DOHH2 (cell line): ENCODE results near the gene ACSS2.

Experiments
- EZH2phosphoT487 ChIP-seq: fragments of 200-600 bp; sonication (generic); IDR thresholded peaks from 2 replicates; pipeline ENCODE4 v1.6.1; 2017; ENCODE audit warnings: borderline replicate concordance, mild to moderate bottlenecking, antibody characterized with exemption, low read length, moderate library complexity, mixed read lengths
- TF ChIP-seq, protein P1 (sequence below): fragments of 200-600 bp; sonication (generic); IDR thresholded peaks from one replicate; pipeline ENCODE4 v1.5.1; 2014; ENCODE audit warnings: antibody characterized with exemption, mild to moderate bottlenecking, low read depth, low read length; ENCODE audit not compliant: poor library complexity, severe bottlenecking

DNA sequence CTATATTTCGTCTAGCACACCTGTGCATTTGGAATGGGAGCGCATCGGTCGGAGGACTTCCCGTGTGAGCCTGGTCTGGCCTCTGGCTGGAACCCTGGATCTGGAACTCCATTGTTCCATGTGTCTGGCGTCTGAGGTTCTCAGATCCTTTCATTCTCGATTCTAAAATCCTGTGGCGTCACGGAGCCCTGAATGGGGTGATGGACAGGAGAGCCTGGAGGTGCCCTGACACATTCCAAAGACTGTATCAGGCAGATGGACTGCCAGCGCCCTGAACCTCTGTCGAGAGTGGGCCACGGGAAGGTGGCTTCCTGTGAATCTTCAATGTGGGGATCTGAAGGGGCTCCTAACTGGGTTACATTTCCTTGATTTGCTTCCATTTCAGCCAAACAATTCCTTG is 99.9 kb downstream of the ACSS2 start:
- TF ChIP-seq, protein P1, sequence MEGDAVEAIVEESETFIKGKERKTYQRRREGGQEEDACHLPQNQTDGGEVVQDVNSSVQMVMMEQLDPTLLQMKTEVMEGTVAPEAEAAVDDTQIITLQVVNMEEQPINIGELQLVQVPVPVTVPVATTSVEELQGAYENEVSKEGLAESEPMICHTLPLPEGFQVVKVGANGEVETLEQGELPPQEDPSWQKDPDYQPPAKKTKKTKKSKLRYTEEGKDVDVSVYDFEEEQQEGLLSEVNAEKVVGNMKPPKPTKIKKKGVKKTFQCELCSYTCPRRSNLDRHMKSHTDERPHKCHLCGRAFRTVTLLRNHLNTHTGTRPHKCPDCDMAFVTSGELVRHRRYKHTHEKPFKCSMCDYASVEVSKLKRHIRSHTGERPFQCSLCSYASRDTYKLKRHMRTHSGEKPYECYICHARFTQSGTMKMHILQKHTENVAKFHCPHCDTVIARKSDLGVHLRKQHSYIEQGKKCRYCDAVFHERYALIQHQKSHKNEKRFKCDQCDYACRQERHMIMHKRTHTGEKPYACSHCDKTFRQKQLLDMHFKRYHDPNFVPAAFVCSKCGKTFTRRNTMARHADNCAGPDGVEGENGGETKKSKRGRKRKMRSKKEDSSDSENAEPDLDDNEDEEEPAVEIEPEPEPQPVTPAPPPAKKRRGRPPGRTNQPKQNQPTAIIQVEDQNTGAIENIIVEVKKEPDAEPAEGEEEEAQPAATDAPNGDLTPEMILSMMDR, result no peak
- no peak for TF ChIP-seq EZH2phosphoT487
